Measurements from ENCODE around the gene APRT. TPM values are rescaled to one million over a fixed set of nuclear protein-coding genes. Genes with fewer than 3 reads are reported as not detected.

Gene APRT
- total RNA-seq, 2 experiments from 2014 or later: 140 to 141 TPM

DNA sequence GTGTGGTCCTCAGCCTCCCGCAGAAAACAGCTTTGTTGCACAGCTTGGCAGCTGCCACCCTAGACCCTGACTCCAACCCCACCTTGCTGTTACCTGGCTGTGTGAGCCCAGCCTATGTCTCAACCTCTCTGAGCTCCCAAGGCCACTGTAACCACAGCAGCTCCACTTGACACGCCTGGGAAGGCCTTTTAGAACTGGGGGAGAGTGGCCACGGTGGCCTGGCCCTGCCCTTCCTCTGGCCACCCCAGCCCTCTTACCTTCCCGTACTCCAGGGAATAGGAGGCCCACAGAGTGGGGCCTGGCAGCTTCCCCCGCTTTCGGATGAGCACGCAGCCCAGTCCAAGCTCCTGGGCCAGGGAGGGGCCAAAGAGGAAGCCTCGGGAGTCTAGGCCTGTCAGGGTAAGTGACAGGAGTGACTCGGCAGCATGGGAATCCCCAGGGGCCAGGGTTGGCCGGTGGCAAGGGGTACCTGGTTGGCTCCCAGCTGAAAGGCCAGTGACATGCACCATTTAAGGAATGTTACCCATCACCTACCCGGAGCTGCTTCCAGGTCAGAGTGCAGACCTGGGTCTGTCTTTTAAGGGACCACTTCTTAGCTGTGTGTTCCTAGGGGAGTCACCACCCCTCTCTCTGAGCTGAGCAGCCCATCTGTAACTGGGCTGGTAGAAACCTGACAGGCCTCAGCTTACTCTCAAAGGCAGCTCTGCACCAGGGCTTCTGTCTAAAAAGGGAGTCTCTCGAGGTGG lies 1.4 kb downstream of the APRT start:
- Mint-ChIP-seq H3K4me1 (ENCODE audit: low read depth) (peaks cover 41% of the 10 kb centered on the region), H3K4me3 (peak overlapping the region; percentile 85), H3K27ac (peak overlapping the region; percentile 93), H3K27me3 (ENCODE audit: low read depth) (no peaks in the 10 kb centered on the region), H3K9me3 (ENCODE audit: insufficient read depth) (no peaks in the 10 kb centered on the region), H3K36me3 (ENCODE audit: low read depth) (peaks cover 44% of the 10 kb centered on the region)
- ChIA-PET CTCF (interaction anchor here (0.8 to 5.5 kb wide), 7 partner anchors 11 to 406 kb away, joined by 3 to 42 read pairs (median 5); partner anchors contain the start of genes GALNS and TRAPPC2L), POLR2A (interaction anchor here (0.6 to 4.2 kb wide), 11 partner anchors 10 to 287 kb away, joined by 3 to 27 read pairs (median 5); partner anchors contain the start of genes GALNS, TRAPPC2L and ZC3H18)
- DNase-seq: no peak
- no peak for ATAC-seq

DNA sequence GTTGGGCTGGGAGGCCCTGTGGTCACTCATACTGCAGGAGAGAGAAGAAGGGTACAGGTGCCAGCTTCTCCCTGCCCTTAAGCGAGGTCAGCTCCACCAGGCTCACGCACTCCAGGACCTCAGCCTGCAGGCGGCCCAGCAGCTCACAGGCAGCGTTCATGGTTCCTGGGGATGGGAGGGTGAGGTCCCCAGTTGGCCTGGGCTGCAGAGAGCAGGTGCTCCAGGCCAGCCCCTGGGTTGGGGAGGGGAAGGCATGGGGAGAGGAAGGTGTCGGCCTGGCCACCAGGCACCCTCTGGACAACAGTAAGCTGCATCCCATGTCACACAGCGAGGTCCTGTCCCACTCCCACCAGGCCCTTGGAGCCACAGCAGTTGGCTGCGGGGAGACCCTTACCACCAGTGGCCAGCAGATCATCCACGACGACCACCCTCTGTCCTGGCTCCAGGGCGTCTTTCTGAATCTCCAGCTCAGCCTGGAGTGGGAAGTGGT lies 2.0 kb downstream of the APRT start:
- ChIA-PET CTCF (interaction anchor here (0.8 to 5.5 kb wide), 4 partner anchors 48 to 407 kb away, joined by 3 to 42 read pairs (median 6); partner anchors contain the start of genes GALNS and TRAPPC2L), POLR2A (interaction anchor here (0.9 to 4.2 kb wide), 8 partner anchors 10 to 288 kb away, joined by 3 to 27 read pairs (median 5); partner anchors contain the start of genes GALNS and TRAPPC2L)
- H3K9me3 Mint-ChIP-seq (ENCODE audit: insufficient read depth): no peaks in the 10 kb centered on the region
- no peaks in the 10 kb centered on the region for H3K27me3 Mint-ChIP-seq (ENCODE audit: low read depth)
- no peak for ATAC-seq
- no peak for DNase-seq
- H3K4me3 Mint-ChIP-seq: peak overlapping the region; percentile 85
- H3K27ac Mint-ChIP-seq: peak overlapping the region; percentile 93
- peaks cover 44% of the 10 kb centered on the region for H3K36me3 Mint-ChIP-seq (ENCODE audit: low read depth)
- peaks cover 41% of the 10 kb centered on the region for H3K4me1 Mint-ChIP-seq (ENCODE audit: low read depth)

DNA sequence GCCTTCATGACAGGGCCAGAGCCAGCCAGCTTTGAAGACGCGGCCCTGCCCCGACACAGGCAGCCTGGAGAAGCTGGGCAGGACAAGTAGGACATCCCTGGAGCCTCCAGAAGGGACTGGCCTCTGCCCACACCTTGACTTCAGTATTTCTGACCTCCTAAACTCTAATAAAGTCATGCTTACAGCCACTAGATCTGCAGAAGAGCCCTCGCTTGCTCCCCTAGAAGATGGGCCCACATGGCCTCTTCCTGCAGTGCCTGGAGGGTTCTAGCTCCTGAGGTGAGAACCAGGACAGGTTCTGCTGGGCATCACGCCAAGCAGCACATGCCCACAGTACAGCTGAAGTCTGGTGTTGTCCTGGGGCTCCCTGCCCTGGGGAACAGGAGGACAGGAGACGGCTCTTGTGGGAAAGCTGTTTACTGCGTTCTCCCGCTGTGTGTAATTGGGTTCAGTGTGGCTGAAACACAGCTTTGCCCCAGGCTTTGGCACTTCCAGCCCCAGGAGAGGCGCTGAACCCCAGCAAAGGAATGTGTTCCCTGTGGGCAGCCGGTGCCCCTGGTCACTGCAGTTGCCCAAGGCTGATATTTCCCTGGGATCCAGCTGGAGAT lies 2.6 kb downstream of the APRT start:
- no peak for DNase-seq
- no peaks in the 10 kb centered on the region for H3K27me3 Mint-ChIP-seq (ENCODE audit: low read depth)
- peak overlapping the region; percentile 10 for H3K27ac Mint-ChIP-seq
- ChIA-PET POLR2A (interaction anchor here (0.9 to 4.2 kb wide), 6 partner anchors 9 to 288 kb away, joined by 3 to 27 read pairs (median 4); partner anchors contain the start of genes GALNS and TRAPPC2L), CTCF (interaction anchor here (2.5 to 5.5 kb wide), 2 partner anchors 49 to 66 kb away, joined by 7 to 42 read pairs; partner anchors contain the start of genes GALNS and TRAPPC2L)
- ATAC-seq: no peak
- no peaks in the 10 kb centered on the region for H3K9me3 Mint-ChIP-seq (ENCODE audit: insufficient read depth)
- H3K36me3 Mint-ChIP-seq (ENCODE audit: low read depth): peaks cover 48% of the 10 kb centered on the region
- peaks cover 41% of the 10 kb centered on the region for H3K4me1 Mint-ChIP-seq (ENCODE audit: low read depth)
- peak overlapping the region; percentile 43 for H3K4me3 Mint-ChIP-seq

DNA sequence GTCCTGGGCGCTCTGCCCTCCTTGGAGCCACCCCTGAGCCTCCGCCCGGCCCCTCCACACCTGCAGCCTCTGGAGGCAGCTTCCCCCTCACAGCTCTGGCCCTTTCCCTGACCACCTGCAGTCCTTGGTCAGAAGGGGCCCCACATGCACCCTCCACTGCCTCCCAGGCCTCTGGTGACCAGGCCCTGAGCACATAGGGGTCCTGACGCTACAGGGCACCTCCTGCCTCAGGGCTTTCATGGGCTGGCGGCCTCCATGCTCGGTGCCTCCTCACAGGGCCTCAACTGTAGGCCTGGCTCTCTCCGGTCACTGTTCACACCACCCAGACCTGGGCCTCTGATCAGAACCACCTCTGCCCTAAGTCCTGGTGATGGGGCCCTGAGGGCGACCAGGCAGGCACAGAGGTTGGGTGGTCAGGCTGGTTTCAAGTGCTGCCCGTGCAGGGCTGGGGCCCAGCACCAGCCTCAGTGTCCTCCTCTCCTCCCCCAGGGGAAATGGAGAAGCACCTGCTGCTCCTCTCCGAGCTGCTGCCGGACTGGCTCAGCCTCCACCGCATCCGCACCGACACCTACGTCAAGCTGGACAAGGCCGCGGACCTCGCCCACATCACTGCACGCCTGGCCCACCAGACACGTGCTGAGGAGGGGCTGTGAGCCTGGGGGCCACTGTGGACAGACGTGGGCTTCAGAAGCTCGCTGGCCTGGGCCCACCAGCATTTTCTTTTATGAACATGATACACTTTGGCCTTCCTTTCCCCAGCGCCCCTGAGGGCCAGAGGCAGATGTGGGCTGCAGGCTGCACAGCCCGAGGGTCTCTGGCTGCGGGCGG lies 3.9 kb downstream of the APRT start:
- ChIA-PET CTCF (no interaction called here), POLR2A (no interaction called here)
- H3K27me3 Mint-ChIP-seq (ENCODE audit: low read depth): no peaks in the 10 kb centered on the region
- DNase-seq (no peak), ATAC-seq (no peak)
- H3K9me3 Mint-ChIP-seq (ENCODE audit: insufficient read depth): no peaks in the 10 kb centered on the region
- peak overlapping the region; percentile 25 for H3K4me3 Mint-ChIP-seq
- H3K36me3 Mint-ChIP-seq (ENCODE audit: low read depth): peaks cover 49% of the 10 kb centered on the region
- peak overlapping the region; percentile 57 for H3K27ac Mint-ChIP-seq
- peaks cover 37% of the 10 kb centered on the region for H3K4me1 Mint-ChIP-seq (ENCODE audit: low read depth)

DNA sequence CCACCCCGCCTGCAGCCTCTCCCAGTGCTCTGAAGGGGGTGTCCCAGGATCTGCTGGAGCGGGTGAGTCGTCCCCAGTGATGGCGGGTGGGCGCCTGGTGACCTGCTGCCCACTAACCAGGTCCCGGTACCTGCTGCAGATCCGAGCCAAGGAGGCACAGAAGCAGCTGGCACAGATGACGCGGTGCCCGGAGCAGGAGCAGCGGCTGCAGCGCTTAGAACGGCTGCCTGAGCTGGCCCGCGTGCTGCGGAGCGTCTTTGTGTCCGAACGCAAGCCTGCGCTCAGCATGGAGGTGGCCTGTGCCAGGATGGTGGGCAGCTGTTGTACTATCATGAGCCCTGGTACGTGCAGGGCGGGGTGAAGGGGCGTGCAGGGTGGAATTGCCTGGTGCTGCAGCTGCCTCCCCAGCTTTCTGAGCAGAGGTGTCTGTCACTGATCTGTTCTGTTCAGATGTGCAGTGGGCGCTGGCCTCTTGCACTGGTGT lies 4.5 kb downstream of the APRT start:
- POLR2A ChIA-PET: no interaction called here

DNA sequence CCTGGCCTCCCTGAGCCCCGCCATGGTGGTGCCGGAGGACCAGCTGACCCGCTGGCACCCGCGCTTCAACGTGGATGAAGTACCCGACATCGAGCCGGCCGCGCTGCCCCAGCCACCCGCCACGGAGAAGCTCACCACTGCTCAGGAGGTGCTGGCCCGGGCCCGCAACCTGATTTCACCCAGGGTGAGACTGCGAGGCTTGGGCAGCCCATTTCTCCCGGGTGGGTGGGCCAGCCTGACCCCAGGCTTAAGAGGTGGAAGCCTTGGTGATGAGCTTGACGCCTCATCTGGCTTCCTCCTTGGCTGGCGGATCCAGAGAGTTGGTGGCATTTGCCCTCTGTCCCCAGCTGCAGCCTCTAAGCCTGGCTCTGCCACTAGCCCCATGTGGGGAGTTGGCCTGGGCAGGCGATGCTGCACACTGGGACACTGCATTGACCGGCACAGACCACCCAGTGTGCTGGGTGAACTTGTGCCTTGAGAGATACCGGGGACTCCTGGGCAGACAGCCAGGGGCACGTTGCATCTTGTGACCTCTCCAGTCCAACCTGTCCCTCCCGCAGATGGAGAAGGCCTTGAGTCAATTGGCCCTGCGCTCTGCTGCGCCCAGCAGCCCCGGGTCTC lies 5.1 kb downstream of the APRT start:
- Mint-ChIP-seq H3K27ac (no peak overlapping the region), H3K4me3 (peak overlapping the region; percentile 38), H3K36me3 (ENCODE audit: low read depth) (peaks cover 49% of the 10 kb centered on the region), H3K27me3 (ENCODE audit: low read depth) (no peaks in the 10 kb centered on the region), H3K4me1 (ENCODE audit: low read depth) (peaks cover 38% of the 10 kb centered on the region), H3K9me3 (ENCODE audit: insufficient read depth) (no peaks in the 10 kb centered on the region)
- ChIA-PET POLR2A (interaction anchor here (1.3 kb wide), 1 partner anchor 10 kb away, joined by 5 read pairs; no protein-coding TSS in a partner anchor), CTCF (no interaction called here)
- ATAC-seq (no peak), DNase-seq (no peak)

More for the DNA sequence above, 4.5 kb downstream of the APRT start:
- H3K27me3 Mint-ChIP-seq (ENCODE audit: low read depth): no peaks in the 10 kb centered on the region
- DNase-seq (no peak), ATAC-seq (no peak)
- H3K4me1 Mint-ChIP-seq (ENCODE audit: low read depth): peaks cover 36% of the 10 kb centered on the region
- CTCF ChIA-PET: no interaction called here
- peak overlapping the region; percentile 15 for H3K4me3 Mint-ChIP-seq
- H3K27ac Mint-ChIP-seq: no peak overlapping the region
- H3K36me3 Mint-ChIP-seq (ENCODE audit: low read depth): peaks cover 49% of the 10 kb centered on the region
- H3K9me3 Mint-ChIP-seq (ENCODE audit: insufficient read depth): no peaks in the 10 kb centered on the region

DNA sequence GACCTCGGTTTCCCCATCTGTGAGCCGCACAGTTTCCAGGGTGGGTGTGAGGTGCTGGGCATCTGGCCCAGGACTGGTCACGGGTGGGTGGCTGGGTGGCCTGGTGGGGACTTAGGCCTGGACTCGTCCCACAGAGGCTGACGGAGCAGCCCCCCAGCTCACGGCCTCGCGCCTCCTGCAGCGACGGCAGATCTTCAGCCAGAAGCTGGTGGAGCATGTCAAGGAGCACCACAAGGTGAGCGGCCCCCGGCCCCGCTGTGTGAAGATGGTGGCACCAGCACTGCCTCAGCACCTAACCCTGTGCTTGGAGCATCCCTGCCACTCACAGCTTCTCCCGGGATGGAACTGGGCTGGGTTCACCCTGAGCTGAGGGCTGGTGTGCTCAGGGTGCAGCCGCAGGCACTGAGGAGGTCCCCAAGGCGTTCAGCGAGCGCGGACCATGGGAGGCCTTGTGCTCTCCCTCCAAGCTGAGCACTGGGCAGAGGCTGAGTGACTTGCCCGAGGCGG lies 5.8 kb downstream of the APRT start:
- no peak for ATAC-seq
- Mint-ChIP-seq H3K4me1 (ENCODE audit: low read depth) (peaks cover 43% of the 10 kb centered on the region), H3K36me3 (ENCODE audit: low read depth) (peaks cover 54% of the 10 kb centered on the region), H3K4me3 (peak overlapping the region; percentile 38), H3K27me3 (ENCODE audit: low read depth) (no peaks in the 10 kb centered on the region), H3K9me3 (ENCODE audit: insufficient read depth) (no peaks in the 10 kb centered on the region), H3K27ac (peak overlapping the region; percentile 61)
- no peak for DNase-seq
- ChIA-PET POLR2A (interaction anchor here (1.3 kb wide), 1 partner anchor 10 kb away, joined by 5 read pairs; no protein-coding TSS in a partner anchor), CTCF (no interaction called here)

DNA sequence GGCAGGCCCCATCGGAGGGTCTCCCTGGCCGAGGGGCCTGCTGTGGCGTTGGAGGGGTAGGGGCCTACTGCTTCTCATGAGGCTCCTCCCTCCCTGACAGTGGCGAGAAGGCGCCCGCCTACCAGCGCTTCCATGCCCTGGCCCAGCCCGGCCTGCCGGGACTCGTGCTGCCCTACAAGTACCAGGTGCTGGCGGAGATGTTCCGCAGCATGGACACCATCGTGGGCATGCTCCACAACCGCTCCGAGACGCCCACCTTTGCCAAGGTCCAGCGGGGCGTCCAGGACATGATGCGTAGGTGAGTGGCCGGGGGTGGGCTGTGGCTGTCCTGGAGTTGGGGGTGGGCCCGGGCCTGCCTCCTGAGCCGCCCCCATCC lies 6.4 kb downstream of the APRT start:
- ATAC-seq (no peak), DNase-seq (no peak)
- Mint-ChIP-seq H3K4me1 (ENCODE audit: low read depth) (peaks cover 45% of the 10 kb centered on the region), H3K27me3 (ENCODE audit: low read depth) (no peaks in the 10 kb centered on the region), H3K4me3 (peak overlapping the region; percentile 82), H3K36me3 (ENCODE audit: low read depth) (peaks cover 57% of the 10 kb centered on the region), H3K9me3 (ENCODE audit: insufficient read depth) (no peaks in the 10 kb centered on the region), H3K27ac (no peak overlapping the region)
- ChIA-PET CTCF (no interaction called here), POLR2A (interaction anchor here (1.3 to 1.4 kb wide), 2 partner anchors 8 to 9 kb away, joined by 3 to 5 read pairs; no protein-coding TSS in a partner anchor)

DNA sequence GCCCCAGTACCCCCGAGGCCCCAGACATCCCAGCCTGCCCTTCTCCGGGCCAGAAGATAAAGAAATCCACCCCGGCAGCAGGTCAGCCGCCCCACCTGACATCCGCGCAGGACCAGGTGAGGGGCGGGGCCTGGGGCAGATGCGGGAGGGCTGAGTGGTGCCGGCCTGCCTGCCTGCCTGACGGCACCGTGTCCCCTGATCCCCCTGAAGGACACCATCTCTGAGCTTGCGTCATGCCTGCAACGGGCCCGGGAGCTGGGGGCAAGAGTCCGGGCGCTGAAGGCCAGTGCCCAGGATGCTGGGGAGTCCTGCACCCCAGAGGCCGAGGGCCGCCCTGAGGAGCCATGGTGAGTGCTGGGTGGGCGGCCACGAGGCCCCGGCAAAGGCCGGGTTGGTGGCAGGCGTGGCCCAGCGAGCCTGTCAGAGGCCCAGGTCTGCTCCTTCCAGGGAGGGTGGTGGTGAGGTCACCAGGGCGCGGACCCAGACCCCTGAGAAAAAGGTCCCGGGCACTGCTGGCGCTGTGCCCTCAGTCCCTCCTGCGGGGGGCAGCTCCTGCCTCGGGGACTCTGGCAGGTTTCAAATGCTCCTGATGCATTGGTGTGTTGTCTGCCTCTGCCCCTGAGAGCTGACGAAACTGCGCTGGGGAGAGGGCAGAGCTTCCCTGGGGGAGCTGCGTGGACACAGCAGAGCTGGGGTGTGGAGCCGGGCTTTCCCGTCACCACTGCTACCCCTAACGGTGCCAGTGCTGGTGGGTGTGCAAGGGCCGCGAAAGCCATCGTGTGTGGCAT lies 7.0 kb downstream of the APRT start:
- DNase-seq (peak; percentile 67), ATAC-seq (peak; percentile 27)
- Mint-ChIP-seq H3K4me3 (peak overlapping the region; percentile 82), H3K4me1 (ENCODE audit: low read depth) (peaks cover 45% of the 10 kb centered on the region), H3K36me3 (ENCODE audit: low read depth) (peaks cover 55% of the 10 kb centered on the region), H3K9me3 (ENCODE audit: insufficient read depth) (no peaks in the 10 kb centered on the region), H3K27me3 (ENCODE audit: low read depth) (no peaks in the 10 kb centered on the region), H3K27ac (peak overlapping the region; percentile 77)
- CTCF ChIA-PET: no interaction called here
- POLR2A ChIA-PET: interaction anchor here (1.0 to 1.4 kb wide), 2 partner anchors 9 to 12 kb away, joined by 3 read pairs; no protein-coding TSS in a partner anchor

DNA sequence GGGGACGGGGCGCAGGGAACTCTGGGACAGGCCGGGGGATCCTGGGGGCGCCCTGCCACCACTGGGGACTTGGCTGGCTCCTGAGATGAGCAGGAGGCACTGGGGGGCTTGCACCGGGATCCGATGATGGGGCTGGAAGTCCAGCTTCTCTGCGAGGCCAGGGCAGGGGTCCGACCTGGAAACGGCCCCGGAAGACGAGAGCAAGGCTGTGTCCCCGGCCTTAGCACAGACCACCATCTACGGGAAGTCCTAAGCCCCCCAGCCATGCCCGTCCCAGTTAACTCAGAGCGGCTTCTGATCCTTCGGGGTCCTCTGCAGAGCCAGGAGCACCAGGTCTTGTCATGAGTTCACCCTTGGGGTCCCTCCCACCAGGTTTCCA lies 7.6 kb downstream of the APRT start:
- ChIA-PET CTCF (no interaction called here), POLR2A (interaction anchor here (1.0 to 2.0 kb wide), 3 partner anchors 9 to 23 kb away, joined by 3 to 12 read pairs (median 3); no protein-coding TSS in a partner anchor)
- Mint-ChIP-seq H3K4me3 (peak overlapping the region; percentile 82), H3K27me3 (ENCODE audit: low read depth) (no peaks in the 10 kb centered on the region), H3K27ac (peak overlapping the region; percentile 77), H3K9me3 (ENCODE audit: insufficient read depth) (no peaks in the 10 kb centered on the region), H3K4me1 (ENCODE audit: low read depth) (peaks cover 46% of the 10 kb centered on the region), H3K36me3 (ENCODE audit: low read depth) (peaks cover 50% of the 10 kb centered on the region)
- no peak for ATAC-seq
- DNase-seq: no peak

Measured in activated CD8-positive, alpha-beta T cell treated with anti-CD3 and anti-CD28 coated beads, Interleukin-2, amount 10 ng/mL, durations not matched to agents 7 days and 5 days (primary cell).